Effector memory CD4-positive, alpha-beta T cell (primary cell): ENCODE measurements around the gene AK1.

Experiments used
- DNase-seq, 3 donors: peaks; one replicate each; pipeline ENCODE4 v3.0.0-alpha.2; 2020
- H3K27ac ChIP-seq: 2 replicates; pipeline ENCODE4 v1.7.0; 2013; ENCODE audit warnings: mild to moderate bottlenecking, low read length, moderate library complexity; ENCODE audit not compliant: insufficient read depth, poor library complexity, severe bottlenecking
- H3K27me3 ChIP-seq: replicated peaks from 2 replicates; pipeline ENCODE4 v1.7.0; 2013; ENCODE audit warnings: mild to moderate bottlenecking, low read length; ENCODE audit not compliant: insufficient read depth, control insufficient read depth, poor library complexity, severe bottlenecking
- H3K36me3 ChIP-seq: 2 replicates; pipeline ENCODE4 v1.7.0; 2013; ENCODE audit warnings: mild to moderate bottlenecking, low read length, moderate library complexity; ENCODE audit not compliant: control insufficient read depth, insufficient read depth
- H3K4me1 ChIP-seq: 2 replicates; pipeline ENCODE4 v1.7.0; 2013; ENCODE audit warnings: low read length, mild to moderate bottlenecking; ENCODE audit not compliant: control insufficient read depth, insufficient read depth, poor library complexity, severe bottlenecking
- H3K4me3 ChIP-seq: 2 replicates; pipeline ENCODE4 v1.7.0; 2013; ENCODE audit warnings: low read length, low read depth, mild to moderate bottlenecking; ENCODE audit not compliant: insufficient read depth, poor library complexity, severe bottlenecking
- H3K9me3 ChIP-seq: 2 replicates; pipeline ENCODE4 v1.7.0; 2013; ENCODE audit warnings: mild to moderate bottlenecking, low read length, moderate library complexity; ENCODE audit not compliant: control insufficient read depth

AK1 gene

GRCh38 chr9:127898433-127899127, 21.1 kb upstream of the AK1 start:
- peaks cover 36% of the 10 kb centered on the region for H3K4me1 ChIP-seq
- DNase-seq: no peak
- peak overlapping the region; percentile 89 for H3K4me3 ChIP-seq
- peaks cover 36% of the 10 kb centered on the region for H3K36me3 ChIP-seq
- no peaks in the 10 kb centered on the region for H3K27me3 ChIP-seq
- H3K27ac ChIP-seq: peak overlapping the region; percentile 55
- no peaks in the 10 kb centered on the region for H3K9me3 ChIP-seq

GRCh38 chr9:127897193-127897692, 19.8 kb upstream of the AK1 start:
- no peak overlapping the region for H3K27ac ChIP-seq
- no peak overlapping the region for H3K4me3 ChIP-seq
- no peak for DNase-seq

GRCh38 chr9:127896395-127897192, 19.1 kb upstream of the AK1 start:
- peaks cover 53% of the 10 kb centered on the region for H3K36me3 ChIP-seq
- no peaks in the 10 kb centered on the region for H3K27me3 ChIP-seq
- H3K4me1 ChIP-seq: peaks cover 31% of the 10 kb centered on the region
- H3K27ac ChIP-seq: no peak overlapping the region
- H3K4me3 ChIP-seq: no peak overlapping the region
- no peak for DNase-seq
- H3K9me3 ChIP-seq: no peaks in the 10 kb centered on the region

More at GRCh38 chr9:127897193-127897692, 19.8 kb upstream of the AK1 start:
- H3K27me3 ChIP-seq: no peaks in the 10 kb centered on the region
- peaks cover 31% of the 10 kb centered on the region for H3K4me1 ChIP-seq
- no peaks in the 10 kb centered on the region for H3K9me3 ChIP-seq
- peaks cover 50% of the 10 kb centered on the region for H3K36me3 ChIP-seq

- Histone ChIP-seq H3K27ac (no peak overlapping the region), H3K9me3 (no peaks in the 10 kb centered on the region), H3K27me3 (no peaks in the 10 kb centered on the region), H3K4me1 (peaks cover 31% of the 10 kb centered on the region), H3K4me3 (no peak overlapping the region), H3K36me3 (peaks cover 59% of the 10 kb centered on the region)
- no peak for DNase-seq
Observed at GRCh38 chr9:127895811-127896210, 18.3 kb upstream of the AK1 start.

GRCh38 chr9:127893392-127893791, 15.9 kb upstream of the AK1 start:
- Histone ChIP-seq H3K27me3 (no peaks in the 10 kb centered on the region), H3K4me3 (no peak overlapping the region), H3K9me3 (no peaks in the 10 kb centered on the region), H3K36me3 (peaks cover 67% of the 10 kb centered on the region), H3K4me1 (peaks cover 17% of the 10 kb centered on the region), H3K27ac (no peak overlapping the region)
- no peak for DNase-seq

- Histone ChIP-seq H3K27ac (no peak overlapping the region), H3K4me1 (peaks cover 11% of the 10 kb centered on the region), H3K27me3 (no peaks in the 10 kb centered on the region), H3K4me3 (no peak overlapping the region), H3K9me3 (no peaks in the 10 kb centered on the region), H3K36me3 (peaks cover 70% of the 10 kb centered on the region)
- DNase-seq: no peak
Observed at GRCh38 chr9:127892831-127893230, 15.4 kb upstream of the AK1 start.

- DNase-seq: no peak
- no peaks in the 10 kb centered on the region for H3K4me1 ChIP-seq
- no peak overlapping the region for H3K4me3 ChIP-seq
- no peaks in the 10 kb centered on the region for H3K27me3 ChIP-seq
- peaks cover 76% of the 10 kb centered on the region for H3K36me3 ChIP-seq
- no peaks in the 10 kb centered on the region for H3K9me3 ChIP-seq
- H3K27ac ChIP-seq: no peak overlapping the region
Observed at GRCh38 chr9:127890053-127890452, 12.6 kb upstream of the AK1 start.

GRCh38 chr9:127887792-127888191, 10.3 kb upstream of the AK1 start:
- Histone ChIP-seq H3K4me1 (peaks cover under 1% of the 10 kb centered on the region), H3K9me3 (no peaks in the 10 kb centered on the region), H3K36me3 (peaks cover 59% of the 10 kb centered on the region), H3K27ac (no peak overlapping the region), H3K27me3 (no peaks in the 10 kb centered on the region), H3K4me3 (no peak overlapping the region)
- DNase-seq: no peak

- Histone ChIP-seq H3K9me3 (no peaks in the 10 kb centered on the region), H3K27ac (no peak overlapping the region), H3K4me3 (no peak overlapping the region), H3K27me3 (no peaks in the 10 kb centered on the region), H3K36me3 (peaks cover 51% of the 10 kb centered on the region), H3K4me1 (peaks cover 2% of the 10 kb centered on the region)
- DNase-seq: no peak
Observed at GRCh38 chr9:127886401-127886972, 9.0 kb upstream of the AK1 start.
